Gastrocnemius medialis (tissue), 4 donors: ENCODE measurements around the gene CCT6A.
"Not testable (repeated sequence)": the region's sequence is repeated elsewhere in the genome, so short reads cannot be mapped to it uniquely, and the experiment has no call there.

ENCODE experiments used
- CTCF ChIP-seq, 5 experiments: fragments of 450-650 bp in 3 of 5; fragments of 200-600 bp in 2 of 5; sonication (generic) in 2 of 5; IDR thresholded peaks in 4 of 5; conservative IDR thresholded peaks in 1 of 5; 1 replicate in 4 of 5; 2 replicates in 1 of 5; pipeline ENCODE4 v1.5.1; 2016 to 2019; ENCODE audit warnings: antibody characterized with exemption in 5 of 5, mild to moderate bottlenecking in 3 of 5, moderate library complexity in 3 of 5
- POLR2A ChIP-seq, 2 donors: fragments of 450-650 bp; IDR thresholded peaks; one replicate each; pipeline ENCODE4 v1.6.1; 2017; ENCODE audit warnings: antibody characterized with exemption in 2 of 2, mild to moderate bottlenecking in 2 of 2, moderate library complexity in 2 of 2

- not testable (repeated sequence) for TF ChIP-seq POLR2A (IDR thresholded peaks at IDR 0.05); CTCF (IDR thresholded peaks at IDR 0.05 in 4 of 5, conservative IDR thresholded peaks at IDR 0.05 in 1 of 5)
Measured at GRCh38 chr7:56032578-56032977, 19.0 kb upstream of the CCT6A start.
